GM19239 (cell line): ENCODE measurements around the gene PPL.
"Not testable (repeated sequence)": the region's sequence is repeated elsewhere in the genome, so short reads cannot be mapped to it uniquely, and the experiment has no call there.

Experiments
- DNase-seq: peaks from one replicate; pipeline ENCODE4 v3.0.0; 2011; ENCODE audit warnings: low spot score; ENCODE audit not compliant: insufficient read length
- FAIRE-seq: peaks from 2 replicates; lab custom pipeline; 2011; peaks lifted over from hg19 to GRCh38; lab: Jason Lieb, UNC

Gene PPL

GRCh38 chr16:4935241-4935855 is 1.6 kb downstream of the PPL start:
- DNase-seq (no peak), FAIRE-seq (no peak)

DNA sequence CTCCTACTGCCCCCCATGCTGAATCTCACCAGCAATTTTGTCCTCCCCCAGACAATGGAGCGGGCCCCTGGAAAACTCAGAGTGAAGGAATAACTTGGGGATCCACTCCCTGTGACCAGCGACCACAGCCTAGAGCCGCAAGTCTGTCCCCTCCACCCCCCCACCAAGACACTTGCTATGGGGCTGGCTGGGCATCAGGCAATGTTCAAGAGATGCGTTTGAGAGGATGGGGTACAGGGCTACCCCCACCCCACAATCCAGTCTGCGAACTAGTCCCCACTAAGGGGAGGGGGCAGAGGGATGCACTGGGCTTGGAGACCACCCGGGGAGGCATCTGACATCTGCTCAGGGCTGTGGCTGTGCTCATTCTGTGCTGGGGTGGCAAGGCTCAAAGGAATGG is 2.4 kb downstream of the PPL start:
- no peak for FAIRE-seq
- DNase-seq, result no peak

DNA sequence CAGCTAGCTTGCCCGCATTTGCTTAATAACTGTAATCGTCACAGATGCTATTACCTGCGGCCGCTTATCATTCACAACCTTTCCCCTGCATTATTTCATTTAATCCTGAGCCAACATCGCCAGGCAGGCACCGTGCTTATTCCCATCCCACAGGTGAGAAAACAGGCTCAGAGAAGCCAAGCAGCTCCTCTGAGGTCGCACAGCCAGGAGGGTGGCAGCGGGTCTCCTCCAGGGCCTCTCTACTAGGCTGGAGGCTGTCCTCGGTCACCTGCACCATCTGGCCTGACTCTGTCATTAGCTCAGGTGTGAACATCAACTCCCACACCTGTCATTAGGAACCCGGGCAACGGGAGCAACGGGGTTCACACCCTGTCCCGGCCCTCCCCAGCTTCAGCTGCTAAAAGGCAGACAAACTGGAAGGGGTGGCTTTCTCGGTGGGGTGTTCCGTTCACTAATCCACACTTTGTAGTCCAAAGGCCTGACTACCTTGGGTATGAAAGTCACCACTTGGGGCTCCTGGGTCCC is 3.0 kb downstream of the PPL start:
- DNase-seq, result no peak
- no peak for FAIRE-seq

DNA sequence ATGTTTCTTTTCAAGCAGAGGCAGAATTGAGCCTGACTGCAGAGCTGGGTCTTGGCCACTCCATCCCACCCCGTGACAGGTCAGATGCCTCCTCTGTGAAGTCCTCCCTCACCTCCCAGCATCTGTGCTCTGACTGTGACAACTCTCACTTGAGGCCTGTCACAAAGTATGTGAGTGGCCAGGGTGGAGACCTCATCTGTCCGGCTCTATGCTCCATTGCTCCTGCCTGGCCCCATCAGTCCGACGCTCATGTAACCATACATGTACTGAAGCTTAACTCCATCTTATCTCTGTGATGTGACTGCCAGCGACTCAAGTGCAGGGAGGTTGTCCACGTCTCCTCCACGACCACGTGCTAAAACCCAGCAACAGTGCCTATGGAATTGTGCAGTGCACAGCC is 3.5 kb downstream of the PPL start:
- no peak for FAIRE-seq
- DNase-seq, result no peak

- DNase-seq (no peak), FAIRE-seq (no peak)
These were observed 5.6 kb downstream of the PPL start for GRCh38 chr16:4931381-4931780.

DNA sequence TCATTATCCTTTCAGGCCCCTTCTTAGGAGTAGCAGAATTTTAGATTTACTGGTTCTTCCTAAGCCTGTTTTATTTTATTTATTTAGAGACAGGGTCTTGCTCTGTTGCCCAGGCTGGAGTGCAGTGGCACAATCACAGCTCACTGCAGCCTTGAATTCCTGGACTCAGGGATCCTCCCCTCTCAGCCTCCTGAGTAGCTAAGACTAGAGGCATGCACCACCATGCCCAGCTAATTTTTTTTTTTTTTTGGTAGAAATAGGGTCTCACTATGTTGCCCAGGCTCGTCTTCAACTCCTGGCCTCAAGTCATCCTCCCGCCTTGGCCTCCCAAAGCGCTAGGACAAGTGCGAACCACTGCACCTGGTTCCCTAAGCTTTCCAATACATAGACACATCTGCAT is 7.3 kb downstream of the PPL start:
- FAIRE-seq, DNase-seq: not testable (repeated sequence)

GRCh38 chr16:4928227-4928626 is 8.7 kb downstream of the PPL start:
- FAIRE-seq, result no peak
- no peak for DNase-seq

DNA sequence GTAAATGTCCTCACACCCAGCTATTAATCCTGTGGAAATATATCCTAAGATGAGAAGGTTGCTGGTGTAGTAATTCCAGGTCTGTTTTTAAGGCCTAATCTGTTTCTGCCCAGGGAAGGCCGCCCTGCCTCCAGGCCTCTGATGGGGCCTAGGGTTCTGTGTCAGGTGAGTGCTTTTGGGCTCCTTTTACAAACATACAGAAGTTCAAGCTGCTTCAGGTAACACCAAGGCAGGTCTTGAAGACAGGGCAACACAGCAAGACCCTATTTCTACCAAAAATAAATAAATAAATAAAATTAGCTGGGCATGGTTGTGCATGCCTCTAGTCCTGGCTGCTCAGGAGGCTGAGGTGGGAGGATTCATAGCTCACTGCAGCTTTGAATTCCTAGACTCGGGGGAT is 9.3 kb downstream of the PPL start:
- DNase-seq (no peak), FAIRE-seq (no peak)

DNA sequence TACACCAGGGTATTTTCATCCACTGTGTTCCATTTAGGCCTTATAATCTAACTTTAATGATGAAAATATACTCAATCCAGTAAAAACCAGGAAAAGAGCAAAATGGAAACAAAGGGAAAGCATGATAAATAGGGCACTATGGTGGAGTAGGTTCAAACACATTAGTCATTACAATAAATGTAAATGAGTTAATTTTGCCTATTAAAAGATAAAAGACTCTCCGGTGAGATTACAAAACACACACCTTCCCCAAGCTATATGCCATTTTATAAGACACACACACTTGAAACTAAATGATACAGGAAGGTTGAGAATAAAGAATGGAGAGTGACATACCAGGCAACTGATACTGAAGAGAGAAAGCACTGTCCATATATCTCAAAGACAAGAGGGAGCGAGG is 10.0 kb downstream of the PPL start:
- DNase-seq (no peak), FAIRE-seq (no peak)

DNA sequence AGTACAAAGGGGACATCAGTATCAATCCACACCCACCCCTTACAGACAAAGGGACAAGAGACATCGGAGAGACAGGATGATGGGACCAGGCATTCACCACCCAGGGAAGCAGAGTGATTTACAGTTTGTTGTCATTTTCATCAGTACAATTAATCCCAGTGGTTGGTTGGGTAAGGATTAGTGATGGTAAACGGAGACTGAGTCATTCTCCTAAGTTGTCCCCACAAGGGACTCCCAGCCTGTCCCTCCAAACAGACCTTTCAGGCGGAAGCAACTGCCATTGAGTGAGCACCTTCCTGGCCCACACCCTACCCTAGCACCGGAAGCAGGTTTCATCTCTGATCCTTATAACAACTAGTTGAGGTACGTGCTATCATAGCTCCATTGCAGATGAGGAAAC is 11.2 kb downstream of the PPL start:
- DNase-seq (no peak), FAIRE-seq (no peak)

GRCh38 chr16:4925293-4925607 is 11.7 kb downstream of the PPL start:
- DNase-seq (no peak), FAIRE-seq (no peak)

GRCh38 chr16:4924593-4925292 is 12.2 kb downstream of the PPL start:
- no peak for DNase-seq

GRCh38 chr16:4923853-4924252 is 13.1 kb downstream of the PPL start:
- FAIRE-seq, result no peak
- DNase-seq, result no peak

More at GRCh38 chr16:4924593-4925292, 12.2 kb downstream of the PPL start:
- FAIRE-seq, result no peak

GRCh38 chr16:4922721-4923342 is 14.1 kb downstream of the PPL start:
- FAIRE-seq (no peak), DNase-seq (no peak)

- FAIRE-seq, result no peak
These were observed 16.1 kb downstream of the PPL start for GRCh38 chr16:4920826-4921225.

DNA sequence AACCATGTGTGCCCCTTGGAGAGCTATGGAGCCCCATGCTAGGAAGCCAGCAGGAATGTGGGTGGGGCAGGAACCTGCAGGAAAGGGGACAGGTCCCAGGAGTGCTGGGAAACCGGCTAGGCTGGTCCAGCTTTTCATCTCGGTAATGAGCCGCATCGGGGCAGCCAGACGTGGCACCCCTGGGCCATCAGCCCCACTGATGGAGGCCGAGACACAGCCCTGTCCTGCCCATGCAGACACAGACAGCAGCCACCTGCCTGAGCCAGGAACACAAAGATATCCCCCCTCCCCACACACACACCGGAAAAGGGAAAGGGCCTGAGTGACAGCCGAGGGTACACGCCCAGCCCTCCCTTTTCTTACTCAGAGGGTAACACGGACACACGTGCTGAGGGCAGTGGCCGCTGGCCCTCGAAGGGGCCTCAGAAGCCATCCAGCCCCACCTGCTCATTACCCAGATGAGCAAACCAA is 18.1 kb downstream of the PPL start:
- DNase-seq (no peak), FAIRE-seq (no peak)

More at GRCh38 chr16:4920826-4921225, 16.1 kb downstream of the PPL start:
- no peak for DNase-seq

GRCh38 chr16:4917117-4917516 is 19.8 kb downstream of the PPL start:
- DNase-seq, result no peak
- FAIRE-seq, result no peak

GRCh38 chr16:4915226-4915761 is 21.7 kb downstream of the PPL start:
- no peak for DNase-seq

GRCh38 chr16:4914528-4915225 is 22.3 kb downstream of the PPL start:
- no peak for DNase-seq
- FAIRE-seq, result no peak

More at GRCh38 chr16:4915226-4915761, 21.7 kb downstream of the PPL start:
- FAIRE-seq, result no peak

DNA sequence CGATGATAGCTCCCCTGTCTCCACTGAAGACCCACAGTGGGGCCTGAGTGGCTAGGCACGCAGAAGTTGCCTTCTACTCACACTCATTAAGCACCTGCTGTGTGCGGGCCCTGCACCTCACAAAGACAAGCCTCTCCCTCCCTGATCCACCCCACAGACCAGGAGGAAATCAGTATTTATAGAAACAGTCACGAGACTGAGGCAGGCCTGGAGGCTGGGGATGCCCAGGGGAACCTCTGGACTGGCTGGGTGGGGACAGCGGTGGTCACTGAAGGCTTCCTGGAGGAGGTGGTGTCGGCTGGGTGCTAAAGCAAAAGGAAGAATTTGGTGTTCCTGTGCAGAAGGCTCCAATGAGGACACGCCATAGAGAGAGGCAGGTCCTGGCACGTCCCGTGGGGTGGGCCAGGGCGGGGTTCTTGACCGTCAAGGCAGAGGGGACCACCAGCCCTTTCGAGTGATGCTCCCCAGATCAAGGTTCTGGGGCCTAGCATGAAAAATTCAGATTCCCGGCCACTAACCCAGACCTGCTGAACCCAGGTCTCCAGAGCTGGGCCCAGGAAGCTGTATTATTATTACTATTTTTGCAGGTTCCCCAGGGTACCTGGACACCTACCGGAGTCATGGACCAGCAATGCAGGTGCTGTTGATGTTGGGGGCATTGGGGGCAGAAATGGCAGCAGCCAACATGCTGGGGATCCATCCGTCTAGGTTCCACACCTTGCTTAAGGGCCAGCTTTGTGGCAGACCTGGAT is 23.0 kb downstream of the PPL start:
- no peak for DNase-seq
- FAIRE-seq, result no peak
